GM23338 (cell line): ENCODE data around the gene CTNNA2. TPM values are rescaled to one million over a fixed set of nuclear protein-coding genes. Genes with fewer than 3 reads are reported as not detected.

ENCODE experiments used
- ATAC-seq: fragments of 200-7000 bp; cut with Tn5 transposase; 3 replicates; pipeline ENCODE4 v1.9.1; 2020
- DNase-seq: peaks from one replicate; pipeline ENCODE4 v3.0.0-alpha.2; 2015; ENCODE audit warnings: low spot score
- H2AFZ ChIP-seq: fragments of 200-600 bp; sonication (generic); 2 replicates; pipeline ENCODE4 v1.8.0; 2016; ENCODE audit warnings: antibody characterized with exemption, mild to moderate bottlenecking, moderate library complexity
- H3F3A ChIP-seq: fragments of 200-600 bp; sonication (generic); replicated peaks from 2 replicates; pipeline ENCODE4 v1.8.0; 2017; ENCODE audit warnings: antibody characterized with exemption, mixed run types, low read depth
- H3K27ac ChIP-seq: fragments of 200-600 bp; sonication (generic); 2 replicates; pipeline ENCODE4 v1.6.1; 2016; ENCODE audit warnings: low read depth
- H3K27me3 ChIP-seq: fragments of 200-600 bp; sonication (generic); 2 replicates; pipeline ENCODE4 v1.8.0; 2016; ENCODE audit warnings: mild to moderate bottlenecking, mixed run types, moderate library complexity; ENCODE audit not compliant: insufficient read depth
- H3K36me3 ChIP-seq: fragments of 200-600 bp; sonication (generic); 2 replicates; pipeline ENCODE4 v1.8.0; 2016; ENCODE audit warnings: mild to moderate bottlenecking; ENCODE audit not compliant: insufficient read depth
- H3K4me1 ChIP-seq: fragments of 200-600 bp; sonication (generic); 2 replicates; pipeline ENCODE4 v1.8.0; 2016; ENCODE audit warnings: mild to moderate bottlenecking, moderate library complexity; ENCODE audit not compliant: insufficient read depth
- H3K4me2 ChIP-seq: fragments of 200-600 bp; sonication (generic); 2 replicates; pipeline ENCODE4 v1.7.1; 2017; ENCODE audit warnings: mixed run types
- H3K4me3 ChIP-seq: fragments of 200-600 bp; sonication (generic); 2 replicates; pipeline ENCODE4 v1.6.1; 2016; ENCODE audit warnings: mixed run types
- H3K79me2 ChIP-seq: fragments of 200-600 bp; sonication (generic); replicated peaks from 2 replicates; pipeline ENCODE4 v1.8.0; 2017; ENCODE audit warnings: mild to moderate bottlenecking; ENCODE audit not compliant: insufficient read depth
- H3K9me2 ChIP-seq: fragments of 200-600 bp; sonication (generic); 2 replicates; pipeline ENCODE4 v1.8.0; 2017; ENCODE audit not compliant: insufficient read depth
- H4K20me1 ChIP-seq: fragments of 200-600 bp; sonication (generic); replicated peaks from 2 replicates; pipeline ENCODE4 v1.8.0; 2017; ENCODE audit warnings: mild to moderate bottlenecking; ENCODE audit not compliant: insufficient read depth
- H3K27ac Mint-ChIP-seq: 2 replicates; pipeline ENCODE4 v1.8.0; 2020; ENCODE audit warnings: inconsistent platforms, mild to moderate bottlenecking, moderate library complexity, mixed read lengths
- H3K27me3 Mint-ChIP-seq: 3 replicates; pipeline ENCODE4 v1.8.0; 2022; ENCODE audit warnings: low read depth, mild to moderate bottlenecking, moderate library complexity, mixed read lengths, inconsistent platforms; ENCODE audit not compliant: insufficient read depth, poor library complexity
- H3K36me3 Mint-ChIP-seq: 3 replicates; pipeline ENCODE4 v1.8.0; 2021; ENCODE audit warnings: low read depth, mild to moderate bottlenecking, inconsistent platforms, moderate library complexity, mixed read lengths
- H3K4me1 Mint-ChIP-seq: 3 replicates; pipeline ENCODE4 v1.8.0; 2020; ENCODE audit warnings: mild to moderate bottlenecking, inconsistent platforms, mixed read lengths
- H3K4me3 Mint-ChIP-seq: 3 replicates; pipeline ENCODE4 v1.8.0; 2021; ENCODE audit warnings: moderate library complexity, mild to moderate bottlenecking, inconsistent platforms, mixed read lengths
- H3K9me3 Mint-ChIP-seq: 3 replicates; pipeline ENCODE4 v1.8.0; 2020; ENCODE audit warnings: moderate library complexity, mild to moderate bottlenecking, inconsistent platforms, mixed read lengths
- CREB1 ChIP-seq: fragments of 250-450 bp; sonication (Bioruptor Pico); IDR thresholded peaks from 2 replicates; pipeline ENCODE4 v1.5.0; 2020; ENCODE audit warnings: low read depth, mild to moderate bottlenecking, moderate library complexity
- CTCF ChIP-seq, 2 experiments: fragments of 200-600 bp in 1 of 2; sonication (generic) in 1 of 2; conservative IDR thresholded peaks; 2 replicates each; pipeline versions ENCODE4 v1.5.1 to v1.6.1; 2016 to 2017; ENCODE audit warnings: antibody characterized with exemption in 2 of 2, low read depth in 2 of 2, mild to moderate bottlenecking in 2 of 2, moderate library complexity in 1 of 2
- EZH2phosphoT487 ChIP-seq: fragments of 200-600 bp; sonication (generic); IDR thresholded peaks from one replicate; pipeline ENCODE4 v1.8.1; 2018; ENCODE audit warnings: antibody characterized with exemption; ENCODE audit not compliant: unreplicated experiment
- POLR2AphosphoS5 ChIP-seq: IDR thresholded peaks from 2 replicates; pipeline ENCODE4 v1.6.1; 2016; ENCODE audit warnings: antibody characterized with exemption, low read depth
- REST ChIP-seq: IDR thresholded peaks from one replicate; pipeline ENCODE4 v1.6.1; 2018; ENCODE audit warnings: antibody characterized with exemption; ENCODE audit not compliant: unreplicated experiment
- STAT1 ChIP-seq: IDR thresholded peaks from one replicate; pipeline ENCODE4 v1.6.1; 2016; ENCODE audit warnings: antibody characterized with exemption; ENCODE audit not compliant: unreplicated experiment
- ZNF114 ChIP-seq: fragments of 250-450 bp; sonication (Bioruptor Pico); IDR thresholded peaks from 2 replicates; pipeline ENCODE4 v1.5.0; 2020; ENCODE audit warnings: mild to moderate bottlenecking, moderate library complexity
- ZNF331 ChIP-seq: fragments of 250-450 bp; sonication (Bioruptor Pico); IDR thresholded peaks from 2 replicates; pipeline ENCODE4 v1.5.0; 2020; ENCODE audit warnings: low read depth, mild to moderate bottlenecking, moderate library complexity
- ZNF462 ChIP-seq: fragments of 250-450 bp; sonication (Bioruptor Pico); IDR thresholded peaks from 2 replicates; pipeline ENCODE4 v1.5.0; 2020; ENCODE audit warnings: mild to moderate bottlenecking, moderate library complexity
- polyA plus RNA-seq: library from polyadenylated mRNA; unstranded; fragments of >200 nt; fragmentation: Nextera tagmentation; extraction: Ambion mirVana; gene quantifications from 2 replicates; pipeline ENCODE4 v1.2.1, GENCODE V29; 2016
- total RNA-seq: library from RNA; depleted of rRNA; stranded (reverse); fragments of >200 nt; shearing (Covaris generic); gene quantifications from 2 replicates; pipeline ENCODE4 v1.2.3, GENCODE V29; 2014

Gene CTNNA2
- total and polyA plus RNA-seq, 2 experiments from 2014 or later = 6.4 to 15.6 TPM

GRCh38 chr2:80075719-80076118 is 562.9 kb downstream of the CTNNA2 start:
- Mint-ChIP-seq H3K36me3 (0 out of 3 replicates have a peak, but pooled peaks cover 3% of the 10 kb centered on the region), H3K4me1 (no peaks in the 10 kb centered on the region; the same call in 1 of the 3 replicates), H3K4me3 (no peak overlapping the region), H3K9me3 (peaks cover 3% of the 10 kb centered on the region; the same call in 2 of the 3 replicates), H3K27me3 (no peaks in the 10 kb centered on the region), H3K27ac (no peak overlapping the region)
- H3K79me2 ChIP-seq = no peaks in the 10 kb centered on the region
- H3K27ac ChIP-seq = no peak overlapping the region
- no peaks in the 10 kb centered on the region for H4K20me1 ChIP-seq
- no peak overlapping the region for H2AFZ ChIP-seq
- no peak for TF ChIP-seq CTCF (conservative IDR thresholded peaks at IDR 0.05; ENCODE audit: low read depth in 2 of 2)
- TF ChIP-seq REST = no peak
- no peak for TF ChIP-seq EZH2phosphoT487
- no peak for TF ChIP-seq CREB1
- TF ChIP-seq STAT1 = no peak
- no peak for TF ChIP-seq ZNF462
- no peak for TF ChIP-seq ZNF331 (CRISPR knock-in tag)
- TF ChIP-seq ZNF114 (CRISPR knock-in tag) = no peak
- TF ChIP-seq POLR2AphosphoS5 = no peak
- DNase-seq = no peak
- H3F3A ChIP-seq = no peaks in the 10 kb centered on the region
- H3K36me3 ChIP-seq = no peaks in the 10 kb centered on the region
- H3K9me2 ChIP-seq = no peaks in the 10 kb centered on the region
- ATAC-seq = no peak
- H3K27me3 ChIP-seq = no peaks in the 10 kb centered on the region
- H3K4me2 ChIP-seq = no peak overlapping the region
- H3K4me3 ChIP-seq = no peak overlapping the region
- no peaks in the 10 kb centered on the region for H3K4me1 ChIP-seq
